Mesendoderm (in vitro differentiated cells): Measurements from ENCODE around the gene RGL3.

Source experiments
- DNase-seq: peaks from one replicate; pipeline ENCODE4 v3.0.0; 2013
- H2AK5ac ChIP-seq: 2 replicates; pipeline ENCODE4 v1.6.1; 2013; ENCODE audit warnings: low read length, inconsistent platforms
- H2BK120ac ChIP-seq: 2 replicates; pipeline ENCODE4 v1.6.1; 2013; ENCODE audit warnings: low read depth, mild to moderate bottlenecking, low read length, moderate library complexity, mixed read lengths
- H2BK15ac ChIP-seq: replicated peaks from 2 replicates; pipeline ENCODE4 v1.6.1; 2013; ENCODE audit warnings: low read depth, mild to moderate bottlenecking, moderate library complexity
- H2BK5ac ChIP-seq: 2 replicates; pipeline ENCODE4 v1.6.1; 2013; ENCODE audit warnings: low read length, inconsistent platforms
- H3K18ac ChIP-seq: 2 replicates; pipeline ENCODE4 v1.6.1; 2013; ENCODE audit warnings: mild to moderate bottlenecking, low read length, mixed read lengths
- H3K23ac ChIP-seq: one replicate; pipeline ENCODE4 v1.6.1; 2013; ENCODE audit warnings: low read length
- H3K27ac ChIP-seq: 2 replicates; pipeline ENCODE4 v1.5.1; 2013; ENCODE audit warnings: low read depth, mild to moderate bottlenecking, inconsistent platforms, low read length, moderate library complexity
- H3K27me3 ChIP-seq: 2 replicates; pipeline ENCODE4 v1.6.1; 2013; ENCODE audit warnings: low read length, control low read depth, mild to moderate bottlenecking, inconsistent platforms; ENCODE audit not compliant: insufficient read depth, poor library complexity
- H3K36me3 ChIP-seq: 2 replicates; pipeline ENCODE4 v1.6.1; 2013; ENCODE audit warnings: low read length, inconsistent platforms; ENCODE audit not compliant: control insufficient read depth, insufficient read depth
- H3K4ac ChIP-seq: one replicate; pipeline ENCODE4 v1.6.1; 2013; ENCODE audit warnings: low read depth, mild to moderate bottlenecking, low read length, moderate library complexity
- H3K4me1 ChIP-seq: 2 replicates; pipeline ENCODE4 v1.6.1; 2013; ENCODE audit warnings: low read depth, low read length, inconsistent platforms; ENCODE audit not compliant: control insufficient read depth
- H3K4me2 ChIP-seq: 2 replicates; pipeline ENCODE4 v1.6.1; 2013; ENCODE audit warnings: low read length
- H3K4me3 ChIP-seq: 2 replicates; pipeline ENCODE4 v1.5.1; 2013; ENCODE audit warnings: mild to moderate bottlenecking, low read length
- H3K56ac ChIP-seq: one replicate; pipeline ENCODE4 v1.6.1; 2013; ENCODE audit warnings: low read length
- H3K79me1 ChIP-seq: 2 replicates; pipeline ENCODE4 v1.6.1; 2013; ENCODE audit warnings: low read length, inconsistent platforms
- H3K79me2 ChIP-seq: 2 replicates; pipeline ENCODE4 v1.6.1; 2013; ENCODE audit warnings: mild to moderate bottlenecking, low read length; ENCODE audit not compliant: control insufficient read depth, insufficient read depth
- H3K9ac ChIP-seq: 2 replicates; pipeline ENCODE4 v1.6.1; 2013; ENCODE audit warnings: low read length, inconsistent platforms
- H4K5ac ChIP-seq: one replicate; pipeline ENCODE4 v1.6.1; 2013; ENCODE audit warnings: low read length
- H4K8ac ChIP-seq: one replicate; pipeline ENCODE4 v1.6.1; 2013; ENCODE audit warnings: low read depth, mild to moderate bottlenecking, control low read depth, low read length, moderate library complexity
- WGBS: extraction: QIAGEN DNeasy Blood & Tissue Kit; methylation state at CpG from one replicate; pipeline ENCODE4 v1.1.7; 2013; ENCODE audit warnings: low lambda C conversion rate, missing lambda C conversion rate; ENCODE audit not compliant: insufficient coverage; ENCODE audit errors: extremely low coverage; 5-methylcytosine and 5-hydroxymethylcytosine counted together

Gene RGL3

GRCh38 chr19:11426656-11427055, 7.5 kb upstream of the RGL3 start:
- no CpG with 5 or more reads among the region's 19 CpGs for WGBS
- Histone ChIP-seq H3K4me1 (no peaks in the 10 kb centered on the region), H3K56ac (no peak overlapping the region), H2AK5ac (no peak overlapping the region), H2BK120ac (no peak overlapping the region), H3K36me3 (no peaks in the 10 kb centered on the region), H2BK5ac (no peak overlapping the region), H3K4ac (no peak overlapping the region), H3K4me2 (no peak overlapping the region), H3K79me1 (no peaks in the 10 kb centered on the region), H3K27ac (no peak overlapping the region), H4K8ac (no peak overlapping the region), H3K27me3 (no peaks in the 10 kb centered on the region), H4K5ac (no peak overlapping the region), H3K23ac (no peak overlapping the region), H3K4me3 (no peak overlapping the region), H2BK15ac (no peak overlapping the region), H3K18ac (no peak overlapping the region), H3K9ac (no peak overlapping the region), H3K79me2 (no peaks in the 10 kb centered on the region)
- no peak for DNase-seq

GRCh38 chr19:11425719-11426457, 6.8 kb upstream of the RGL3 start:
- H4K5ac ChIP-seq = no peak overlapping the region

GRCh38 chr19:11423791-11424181, 4.7 kb upstream of the RGL3 start:
- Histone ChIP-seq H2AK5ac (no peak overlapping the region), H4K8ac (no peak overlapping the region), H3K27ac (no peak overlapping the region), H3K4me1 (peaks cover 2% of the 10 kb centered on the region), H3K79me2 (no peaks in the 10 kb centered on the region), H4K5ac (no peak overlapping the region), H3K18ac (no peak overlapping the region), H2BK120ac (no peak overlapping the region), H2BK5ac (no peak overlapping the region), H3K27me3 (peaks cover 3% of the 10 kb centered on the region), H3K36me3 (no peaks in the 10 kb centered on the region), H3K9ac (no peak overlapping the region), H3K79me1 (no peaks in the 10 kb centered on the region), H2BK15ac (no peak overlapping the region), H3K56ac (no peak overlapping the region), H3K4me2 (no peak overlapping the region), H3K23ac (no peak overlapping the region), H3K4me3 (no peak overlapping the region), H3K4ac (no peak overlapping the region)
- no CpG with 5 or more reads among the region's 22 CpGs for WGBS
- DNase-seq = no peak

More at GRCh38 chr19:11425719-11426457, 6.8 kb upstream of the RGL3 start:
- Histone ChIP-seq H3K56ac (no peak overlapping the region), H3K4me1 (peaks cover 2% of the 10 kb centered on the region), H3K27ac (no peak overlapping the region), H4K8ac (no peak overlapping the region), H3K4me2 (no peak overlapping the region), H2BK5ac (no peak overlapping the region), H2BK15ac (no peak overlapping the region), H3K9ac (no peak overlapping the region), H2AK5ac (no peak overlapping the region), H2BK120ac (no peak overlapping the region), H3K36me3 (no peaks in the 10 kb centered on the region), H3K18ac (no peak overlapping the region), H3K27me3 (no peaks in the 10 kb centered on the region), H3K4ac (no peak overlapping the region), H3K79me1 (no peaks in the 10 kb centered on the region), H3K4me3 (no peak overlapping the region), H3K23ac (no peak overlapping the region), H3K79me2 (no peaks in the 10 kb centered on the region)
- DNase-seq = peak; percentile 72
- no CpG with 5 or more reads among the region's 28 CpGs for WGBS

GRCh38 chr19:11423164-11423790, 4.2 kb upstream of the RGL3 start:
- no peak overlapping the region for H3K23ac ChIP-seq
- no peak overlapping the region for H3K9ac ChIP-seq
- H3K4me3 ChIP-seq = no peak overlapping the region
- H2BK120ac ChIP-seq = no peak overlapping the region
- WGBS = no CpG with 5 or more reads among the region's 27 CpGs
- no peak for DNase-seq
- no peak overlapping the region for H3K4ac ChIP-seq
- H3K27ac ChIP-seq = no peak overlapping the region
- H3K56ac ChIP-seq = no peak overlapping the region
- H2BK15ac ChIP-seq = no peak overlapping the region
- H3K27me3 ChIP-seq = peaks cover 3% of the 10 kb centered on the region
- no peak overlapping the region for H2BK5ac ChIP-seq
- H3K18ac ChIP-seq = no peak overlapping the region
- H3K4me1 ChIP-seq = peaks cover 2% of the 10 kb centered on the region
- no peak overlapping the region for H3K4me2 ChIP-seq
- H3K79me1 ChIP-seq = no peaks in the 10 kb centered on the region
- H3K36me3 ChIP-seq = no peaks in the 10 kb centered on the region
- H4K5ac ChIP-seq = no peak overlapping the region
- no peak overlapping the region for H4K8ac ChIP-seq
- no peaks in the 10 kb centered on the region for H3K79me2 ChIP-seq
- no peak overlapping the region for H2AK5ac ChIP-seq

- H4K8ac ChIP-seq = no peak overlapping the region
- no peak overlapping the region for H3K18ac ChIP-seq
- DNase-seq = peak; percentile 96
- H4K5ac ChIP-seq = no peak overlapping the region
- H3K79me1 ChIP-seq = no peaks in the 10 kb centered on the region
- no peak overlapping the region for H2BK15ac ChIP-seq
- H3K27ac ChIP-seq = no peak overlapping the region
- peak overlapping the region; percentile 32 for H3K9ac ChIP-seq
- H3K27me3 ChIP-seq = peaks cover 3% of the 10 kb centered on the region
- H3K4me2 ChIP-seq = peak overlapping the region; percentile 70
- no CpG with 5 or more reads among the region's 56 CpGs for WGBS
- peaks cover 2% of the 10 kb centered on the region for H3K4me1 ChIP-seq
- no peak overlapping the region for H2AK5ac ChIP-seq
- no peak overlapping the region for H3K4ac ChIP-seq
- H3K23ac ChIP-seq = no peak overlapping the region
- peak overlapping the region; percentile 38 for H3K4me3 ChIP-seq
- H3K56ac ChIP-seq = peak overlapping the region; percentile 40
- H3K36me3 ChIP-seq = no peaks in the 10 kb centered on the region
- no peak overlapping the region for H2BK5ac ChIP-seq
- H2BK120ac ChIP-seq = no peak overlapping the region
- no peaks in the 10 kb centered on the region for H3K79me2 ChIP-seq
Measured at GRCh38 chr19:11422163-11423065, 3.3 kb upstream of the RGL3 start.
